Effector CD4-positive, alpha-beta T cell (primary cell): ENCODE measurements around the gene CCDC183.
"Not testable (repeated sequence)": the region's sequence is repeated elsewhere in the genome, so short reads cannot be mapped to it uniquely, and the experiment has no call there.

Experiments
- DNase-seq: peaks from one replicate; pipeline ENCODE4 v3.0.0-alpha.2; 2020

Gene CCDC183

GRCh38 chr9:136803009-136803550 is 6.9 kb downstream of the CCDC183 start:
- DNase-seq = not testable (repeated sequence)

DNA sequence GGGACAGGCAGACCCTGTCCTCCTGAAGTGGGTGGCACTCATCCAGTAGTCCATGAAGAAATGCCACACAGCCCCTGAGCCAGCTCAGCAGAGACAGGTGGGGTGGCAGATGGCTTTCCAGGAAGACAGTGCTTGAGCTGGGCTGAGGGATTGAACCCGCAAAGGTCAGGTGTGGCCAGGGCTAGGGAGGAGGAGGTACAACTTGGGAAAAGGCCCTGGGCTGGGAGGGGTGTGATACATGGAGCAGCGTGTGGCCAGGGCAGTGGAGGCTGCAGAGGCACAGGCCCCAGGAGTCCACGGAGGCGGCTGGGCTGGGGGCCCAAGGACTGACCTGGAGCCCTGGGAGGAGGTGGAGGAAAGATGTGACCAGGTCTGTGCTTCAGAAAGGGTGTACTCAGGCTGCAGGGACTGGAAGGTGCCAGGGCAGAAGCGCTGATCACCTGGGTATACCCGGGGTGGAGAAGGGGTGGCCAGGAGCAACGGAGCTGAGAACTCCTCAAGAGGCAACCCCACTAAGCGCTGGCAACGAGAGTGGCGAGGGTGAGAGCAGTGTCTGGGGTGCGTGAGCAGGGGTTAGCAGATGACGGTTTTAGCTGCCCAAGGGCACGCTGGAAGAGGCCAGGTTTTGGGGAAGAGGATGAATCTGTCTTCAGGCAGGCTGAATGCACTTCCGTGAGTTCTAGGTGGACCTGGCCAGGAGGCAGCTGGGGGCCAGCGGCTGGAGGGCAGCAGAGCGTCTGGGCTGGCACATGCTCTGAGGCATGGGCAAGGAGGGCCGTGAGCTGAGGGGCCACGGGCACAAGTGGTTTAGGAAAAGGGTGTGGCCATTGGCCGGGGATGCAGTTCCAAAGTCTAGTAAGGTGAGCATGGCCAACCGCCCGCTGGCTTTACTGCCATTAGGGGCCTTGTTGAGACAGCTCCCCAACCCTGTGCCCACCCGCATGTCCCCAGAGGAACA is 7.7 kb downstream of the CCDC183 start:
- DNase-seq = no peak

- no peak for DNase-seq
Measured at GRCh38 chr9:136804509-136805206, 8.5 kb downstream of the CCDC183 start.

GRCh38 chr9:136805207-136805740 is 9.1 kb downstream of the CCDC183 start:
- DNase-seq = no peak

- DNase-seq = no peak
Measured at GRCh38 chr9:136806067-136806466, 9.9 kb downstream of the CCDC183 start.

DNA sequence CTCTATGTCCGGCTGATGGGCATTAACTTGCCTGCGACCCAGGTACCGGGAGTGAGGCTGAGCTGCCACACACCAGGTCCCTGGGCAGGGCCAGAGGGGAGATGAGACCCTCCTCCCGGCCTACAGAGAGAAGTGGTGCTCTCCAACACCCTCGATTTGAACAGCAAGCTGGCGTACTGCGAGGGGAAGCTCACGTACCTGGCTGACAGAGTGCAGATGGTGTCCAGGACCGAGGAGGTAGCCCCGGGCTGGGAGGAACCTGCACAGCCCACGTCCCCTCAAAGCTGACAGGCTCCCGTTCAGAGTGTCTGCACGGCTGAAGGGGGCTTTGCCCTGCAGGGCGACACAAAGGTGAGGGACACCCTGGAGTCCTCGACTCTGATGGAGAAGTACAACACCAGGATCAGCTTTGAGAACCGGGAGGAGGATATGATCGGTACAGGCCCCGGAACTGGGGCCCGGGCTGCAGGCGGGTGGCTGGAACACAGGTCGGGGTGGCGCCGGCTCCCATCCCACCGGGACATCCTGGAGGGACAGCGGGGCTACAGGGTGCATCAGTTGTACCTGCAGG is 10.6 kb downstream of the CCDC183 start:
- DNase-seq = no peak

- peak; percentile 75 for DNase-seq
Measured at GRCh38 chr9:136807281-136808074, 11.3 kb downstream of the CCDC183 start, which contains the start of gene RABL6. Gene RABL6, plus strand, starts transcription at chr9:136807948. Its CDS starts 249 bp downstream, at chr9:136808197.

- DNase-seq = peak; percentile 39
Measured at GRCh38 chr9:136808075-136808805, 12.1 kb downstream of the CCDC183 start.

DNA sequence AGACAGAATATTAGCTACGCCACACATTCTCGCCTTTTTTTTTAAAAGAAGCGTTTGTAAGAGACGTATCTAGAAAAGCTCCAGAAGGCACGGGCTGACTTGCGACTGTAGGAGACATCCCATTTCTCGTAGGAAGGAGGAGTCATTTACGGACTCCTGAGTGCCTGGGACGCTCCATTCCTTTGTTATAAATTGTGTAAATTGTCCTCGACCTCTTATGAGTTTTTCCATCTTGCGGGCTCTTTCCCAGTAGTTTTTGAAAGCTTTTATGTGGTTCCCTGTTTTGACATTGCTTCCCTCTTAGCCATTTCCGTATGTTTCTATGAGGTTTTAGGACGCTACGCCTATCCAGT is 12.6 kb downstream of the CCDC183 start:
- no peak for DNase-seq

- no peak for DNase-seq
Measured at GRCh38 chr9:136814725-136815421, 18.7 kb downstream of the CCDC183 start.

- DNase-seq = no peak
Measured at GRCh38 chr9:136815422-136815782, 19.3 kb downstream of the CCDC183 start.

- no peak for DNase-seq
Measured at GRCh38 chr9:136820971-136821825, 25.1 kb downstream of the CCDC183 start.

DNA sequence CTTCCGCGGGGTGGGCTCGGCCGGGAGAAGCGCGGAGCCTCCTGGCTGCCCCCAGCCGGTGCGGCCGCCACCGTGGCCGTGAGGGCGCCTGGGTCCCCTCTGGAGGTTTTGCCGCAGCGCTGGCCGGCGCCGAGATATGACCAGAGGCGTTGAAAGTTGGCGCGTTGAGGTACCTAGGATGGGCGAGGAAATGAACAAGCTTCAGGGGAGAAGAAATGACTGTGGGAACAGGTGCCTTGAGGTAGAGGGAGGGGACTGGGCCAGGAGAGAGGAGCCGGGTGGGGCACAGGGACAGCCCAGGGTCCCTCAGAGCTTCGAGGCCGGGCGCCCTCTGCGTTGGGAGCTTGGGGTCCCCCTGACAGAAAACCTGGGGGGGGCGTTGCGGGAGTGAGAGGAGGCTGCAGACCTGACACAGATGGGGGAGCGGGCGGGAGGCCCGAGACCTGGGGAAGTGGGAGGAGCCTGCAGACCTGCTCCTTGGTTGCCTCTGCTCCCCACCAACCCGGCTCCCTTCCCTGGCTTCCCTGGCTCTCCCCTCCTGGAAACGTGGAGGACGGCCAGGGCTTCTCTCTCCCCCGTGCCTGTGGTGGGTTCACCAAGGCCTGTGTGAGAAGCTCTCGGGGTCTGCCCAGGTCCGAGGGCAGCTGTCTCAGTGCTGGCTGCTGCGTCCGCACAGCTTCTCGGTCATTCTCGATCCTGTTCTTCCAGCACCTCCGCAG is 25.8 kb downstream of the CCDC183 start:
- no peak for DNase-seq

DNA sequence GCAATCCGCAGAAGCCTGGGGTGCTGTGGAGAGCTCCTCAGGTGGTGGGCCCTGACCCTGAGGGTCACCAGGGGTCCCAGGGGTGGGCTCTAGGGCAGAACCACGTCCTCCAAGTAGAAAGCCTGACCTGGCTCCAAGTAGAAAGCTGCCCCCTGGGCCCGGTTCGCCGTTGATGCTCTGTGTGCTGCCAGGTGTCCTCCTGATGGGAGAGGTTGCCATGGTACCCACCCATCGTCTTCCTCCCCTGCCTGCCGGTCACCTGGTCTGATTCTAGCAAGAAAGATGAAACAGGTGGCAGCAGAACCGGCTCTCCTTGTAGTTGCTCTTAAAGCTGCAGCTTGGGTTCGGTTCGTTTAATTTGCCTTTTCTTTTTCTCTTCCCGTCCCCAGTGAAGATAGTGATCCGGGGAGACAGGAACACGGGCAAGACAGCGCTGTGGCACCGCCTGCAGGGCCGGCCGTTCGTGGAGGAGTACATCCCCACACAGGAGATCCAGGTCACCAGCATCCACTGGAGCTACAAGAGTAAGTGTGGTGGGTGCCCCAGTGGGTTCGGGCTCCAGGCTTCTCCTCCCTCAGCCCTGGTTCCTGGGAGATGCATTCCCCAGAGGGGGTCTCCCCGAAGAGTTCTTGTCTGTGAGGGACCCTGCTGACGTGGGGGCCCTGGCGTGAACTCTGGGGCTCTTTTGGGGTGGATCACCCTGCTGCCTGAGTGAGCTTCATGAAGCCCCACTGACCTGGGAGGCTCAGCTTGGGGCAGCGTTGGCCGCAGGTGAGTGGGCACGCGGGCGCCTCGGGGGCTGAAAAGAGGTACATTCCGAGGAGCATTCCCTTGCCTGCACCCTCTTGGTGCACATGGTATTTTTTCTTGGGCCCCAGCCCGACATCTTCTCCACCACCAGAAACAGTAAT is 27.3 kb downstream of the CCDC183 start:
- no peak for DNase-seq

DNA sequence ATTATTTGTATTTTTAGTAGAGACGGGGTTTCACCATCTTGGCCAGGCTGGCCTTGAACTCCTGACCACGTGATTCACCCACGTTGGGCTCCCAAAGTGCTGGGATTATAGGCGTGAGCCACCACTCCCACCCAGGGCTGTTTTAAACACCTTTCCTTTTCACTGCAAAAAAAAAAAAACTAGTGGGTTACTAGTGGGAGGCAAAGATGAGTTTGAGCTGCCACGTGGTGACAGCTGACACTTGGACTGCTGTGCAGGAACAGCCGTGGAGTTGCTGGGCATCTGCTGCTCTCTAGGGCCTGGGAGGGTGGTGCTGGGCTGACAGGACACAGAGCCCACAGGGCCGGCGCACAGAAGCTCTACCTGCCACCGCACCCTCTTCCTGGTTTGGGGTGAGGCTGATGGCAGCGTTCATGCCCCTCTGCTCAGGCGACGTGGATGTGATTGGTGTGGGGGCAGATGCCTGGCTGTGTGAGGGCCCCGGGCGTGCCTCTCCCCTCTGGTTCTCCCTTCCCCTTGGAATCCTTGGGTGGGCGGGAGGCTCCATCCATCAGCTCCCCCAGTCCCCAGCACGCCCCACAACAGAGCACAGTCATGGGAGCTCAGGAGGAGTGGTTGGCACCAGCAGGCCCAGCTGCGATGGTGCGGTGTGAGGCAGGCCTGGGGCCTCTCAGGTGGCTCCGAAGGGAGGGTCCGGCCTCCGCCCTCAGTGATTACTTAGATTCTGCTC is 28.5 kb downstream of the CCDC183 start:
- no peak for DNase-seq

- DNase-seq = no peak
Measured at GRCh38 chr9:136825295-136826187, 29.4 kb downstream of the CCDC183 start.
